ENCODE results near the gene PTCRA. TPM values are rescaled to one million over a fixed set of nuclear protein-coding genes. Genes with fewer than 3 reads are reported as not detected.
"Not testable (repeated sequence)": the region's sequence is repeated elsewhere in the genome, so short reads cannot be mapped to it uniquely, and the experiment has no call there.

The PTCRA gene
- total and polyA plus RNA-seq, 2 donors from 2014 or later, result not detected

GRCh38 chr6:42891199-42891722 lies 24.6 kb upstream of the PTCRA start:
- Histone ChIP-seq H3K36me3 (ENCODE audit: control insufficient read depth in 2 of 3, insufficient read depth in 3 of 3, low read length in 3 of 3) (no peaks in the 10 kb centered on the region), H3K9me3 (ENCODE audit: control insufficient read depth in 2 of 3, insufficient read depth in 1 of 3, low read length in 3 of 3) (no peaks in the 10 kb centered on the region), H3K9ac (ENCODE audit: low read length in 3 of 3) (peak overlapping the region; percentile 54 to 81 (median 74)), H3K27me3 (ENCODE audit: control insufficient read depth, insufficient read depth, low read length) (no peaks in the 10 kb centered on the region), H3K4me3 (ENCODE audit: low read length in 3 of 3) (peak overlapping the region; percentile 78 to 82 (median 78)), H3K27ac (ENCODE audit: low read depth in 2 of 2, low read length in 2 of 2) (peak overlapping the region in 1 of 2 donors; percentile 28), H3K4me1 (ENCODE audit: control insufficient read depth in 2 of 3, insufficient read depth in 2 of 3, low read depth in 1 of 3, low read length in 3 of 3) (peaks cover 0 to 7% (median 0%) of the 10 kb centered on the region in 3 donors)
- intact Hi-C loops (cut with DNase I), result no loop called here
- DNase-seq (no peak), FAIRE-seq (no peak)
- TF ChIP-seq, protein P1, sequence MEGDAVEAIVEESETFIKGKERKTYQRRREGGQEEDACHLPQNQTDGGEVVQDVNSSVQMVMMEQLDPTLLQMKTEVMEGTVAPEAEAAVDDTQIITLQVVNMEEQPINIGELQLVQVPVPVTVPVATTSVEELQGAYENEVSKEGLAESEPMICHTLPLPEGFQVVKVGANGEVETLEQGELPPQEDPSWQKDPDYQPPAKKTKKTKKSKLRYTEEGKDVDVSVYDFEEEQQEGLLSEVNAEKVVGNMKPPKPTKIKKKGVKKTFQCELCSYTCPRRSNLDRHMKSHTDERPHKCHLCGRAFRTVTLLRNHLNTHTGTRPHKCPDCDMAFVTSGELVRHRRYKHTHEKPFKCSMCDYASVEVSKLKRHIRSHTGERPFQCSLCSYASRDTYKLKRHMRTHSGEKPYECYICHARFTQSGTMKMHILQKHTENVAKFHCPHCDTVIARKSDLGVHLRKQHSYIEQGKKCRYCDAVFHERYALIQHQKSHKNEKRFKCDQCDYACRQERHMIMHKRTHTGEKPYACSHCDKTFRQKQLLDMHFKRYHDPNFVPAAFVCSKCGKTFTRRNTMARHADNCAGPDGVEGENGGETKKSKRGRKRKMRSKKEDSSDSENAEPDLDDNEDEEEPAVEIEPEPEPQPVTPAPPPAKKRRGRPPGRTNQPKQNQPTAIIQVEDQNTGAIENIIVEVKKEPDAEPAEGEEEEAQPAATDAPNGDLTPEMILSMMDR (IDR thresholded peaks at IDR 0.05; ENCODE audit: borderline replicate concordance, extremely low read depth, insufficient read depth), result no peak

DNA sequence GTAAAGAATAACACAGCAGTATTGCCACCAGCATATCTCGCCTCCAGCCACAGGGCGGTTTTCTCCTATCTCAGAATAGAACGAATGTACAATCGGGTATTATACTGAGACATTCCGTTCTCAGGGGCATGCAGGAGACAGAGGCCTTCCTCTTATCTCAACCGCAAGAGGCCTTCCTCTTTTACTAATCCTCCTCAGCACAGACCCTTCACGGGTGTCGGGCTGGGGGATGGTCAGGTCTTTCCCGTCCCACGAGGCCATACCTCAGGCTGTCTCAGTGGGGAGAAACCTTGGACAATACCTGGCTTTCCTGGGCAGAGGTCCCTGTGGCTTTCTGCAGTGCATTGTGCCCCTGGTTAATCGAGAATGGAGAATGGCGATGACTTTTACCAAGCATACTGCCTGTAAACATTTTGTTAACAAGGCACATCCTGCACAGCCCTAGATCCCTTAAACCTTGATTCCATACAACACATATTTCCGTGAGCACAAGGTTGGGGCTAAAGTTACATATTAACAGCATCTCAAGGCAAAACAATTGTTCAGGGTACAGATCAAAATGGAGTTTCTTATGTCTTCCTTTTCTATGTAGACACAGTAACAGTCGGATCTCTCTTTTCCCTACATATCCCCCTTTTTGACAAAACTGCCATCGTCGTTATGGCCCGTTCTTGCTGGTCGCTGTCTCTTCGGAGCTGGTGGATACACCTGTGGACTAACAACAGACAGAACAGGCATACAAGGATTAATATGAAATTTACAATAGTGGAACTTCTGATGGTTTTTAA lies 21.6 kb upstream of the PTCRA start:
- H3K27me3 ChIP-seq (ENCODE audit: control insufficient read depth, insufficient read depth, low read length); intact Hi-C loops (cut with DNase I); DNase-seq; H3K27ac ChIP-seq (ENCODE audit: low read depth in 2 of 2, low read length in 2 of 2); H3K9ac ChIP-seq (ENCODE audit: low read length in 3 of 3); H3K9me3 ChIP-seq (ENCODE audit: control insufficient read depth in 2 of 3, insufficient read depth in 1 of 3, low read length in 3 of 3); H3K36me3 ChIP-seq (ENCODE audit: control insufficient read depth in 2 of 3, insufficient read depth in 3 of 3, low read length in 3 of 3); H3K4me1 ChIP-seq (ENCODE audit: control insufficient read depth in 2 of 3, insufficient read depth in 2 of 3, low read depth in 1 of 3, low read length in 3 of 3); FAIRE-seq; H3K4me3 ChIP-seq (ENCODE audit: low read length in 3 of 3): not testable (repeated sequence)

- H3K4me1 ChIP-seq (ENCODE audit: control insufficient read depth in 2 of 3, insufficient read depth in 2 of 3, low read depth in 1 of 3, low read length in 3 of 3), result peaks cover 0 to 3% (median under 1%) of the 10 kb centered on the region in 3 donors
- H3K27ac ChIP-seq (ENCODE audit: low read depth in 2 of 2, low read length in 2 of 2), result no peak overlapping the region
- intact Hi-C loops (cut with DNase I), result no loop called here
- H3K27me3 ChIP-seq (ENCODE audit: control insufficient read depth, insufficient read depth, low read length), result no peaks in the 10 kb centered on the region
- DNase-seq, result no peak
- FAIRE-seq, result no peak
- no peaks in the 10 kb centered on the region for H3K36me3 ChIP-seq (ENCODE audit: control insufficient read depth in 2 of 3, insufficient read depth in 3 of 3, low read length in 3 of 3)
- no peak overlapping the region for H3K9ac ChIP-seq (ENCODE audit: low read length in 3 of 3)
- TF ChIP-seq, protein P1 (IDR thresholded peaks at IDR 0.05; ENCODE audit: borderline replicate concordance, extremely low read depth, insufficient read depth), result no peak
- no peak overlapping the region for H3K4me3 ChIP-seq (ENCODE audit: low read length in 3 of 3)
- H3K9me3 ChIP-seq (ENCODE audit: control insufficient read depth in 2 of 3, insufficient read depth in 1 of 3, low read length in 3 of 3), result no peaks in the 10 kb centered on the region
Measured at GRCh38 chr6:42896178-42896719, 19.6 kb upstream of the PTCRA start.

GRCh38 chr6:42898891-42899361 lies 16.9 kb upstream of the PTCRA start:
- Histone ChIP-seq H3K9me3 (ENCODE audit: control insufficient read depth in 2 of 3, insufficient read depth in 1 of 3, low read length in 3 of 3) (no peaks in the 10 kb centered on the region), H3K27ac (ENCODE audit: low read depth in 2 of 2, low read length in 2 of 2) (no peak overlapping the region), H3K36me3 (ENCODE audit: control insufficient read depth in 2 of 3, insufficient read depth in 3 of 3, low read length in 3 of 3) (no peaks in the 10 kb centered on the region), H3K4me3 (ENCODE audit: low read length in 3 of 3) (no peak overlapping the region), H3K27me3 (ENCODE audit: control insufficient read depth, insufficient read depth, low read length) (no peaks in the 10 kb centered on the region), H3K9ac (ENCODE audit: low read length in 3 of 3) (no peak overlapping the region), H3K4me1 (ENCODE audit: control insufficient read depth in 2 of 3, insufficient read depth in 2 of 3, low read depth in 1 of 3, low read length in 3 of 3) (peaks cover 0 to 2% (median 2%) of the 10 kb centered on the region in 3 donors)
- TF ChIP-seq, protein P1 (IDR thresholded peaks at IDR 0.05; ENCODE audit: borderline replicate concordance, extremely low read depth, insufficient read depth), result peak; percentile 76
- intact Hi-C loops (cut with DNase I), result no loop called here
- FAIRE-seq (no peak), DNase-seq (peak in 3 of 5 donors; percentile 62 to 85 (median 83))
